ENCODE measurements around the gene NUAK1.

Gene NUAK1

DNA sequence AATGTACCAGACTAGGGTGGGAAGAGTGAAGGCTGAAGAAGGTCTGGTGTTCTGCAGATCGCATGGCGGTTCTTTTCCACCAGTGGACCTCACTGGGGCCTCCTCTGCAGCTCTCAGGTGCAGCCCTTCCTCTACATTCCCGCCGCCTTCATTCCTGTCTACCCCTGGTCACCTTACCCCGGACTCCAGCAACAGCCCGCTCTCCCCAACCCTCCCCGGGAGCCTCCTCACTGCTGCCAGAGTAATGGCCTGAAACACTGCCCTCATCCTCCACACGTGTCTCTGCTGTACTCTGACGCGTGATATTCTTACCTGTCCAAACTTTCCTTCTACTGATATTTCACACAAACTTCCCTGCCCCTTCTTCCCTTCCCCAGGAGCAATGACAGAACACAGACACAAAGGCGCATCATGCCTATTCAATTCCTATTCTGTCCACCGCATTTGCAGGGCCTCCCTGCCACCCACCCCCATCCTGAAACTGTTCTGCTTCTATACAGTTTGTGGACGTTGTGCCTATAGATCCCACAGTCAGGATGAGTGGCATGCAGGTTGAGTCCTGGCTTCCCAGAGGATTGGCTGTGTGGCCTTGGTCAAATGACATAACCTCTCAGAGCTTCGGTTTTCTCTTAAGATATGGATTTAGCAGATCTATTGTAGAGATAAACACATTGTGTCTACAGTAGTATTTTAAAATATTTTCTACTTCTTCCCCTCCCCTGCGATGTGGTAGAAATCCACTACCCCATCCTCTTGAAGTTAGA, 1.7 kb upstream of the NUAK1 start:
- in situ Hi-C loops (cut with HindIII; ENCODE audit: low pct_ligation_motif_present, low sequenced_read_pairs) = no loop called here
- Histone ChIP-seq H3K27ac (no peak overlapping the region), H3K4me3 (ENCODE audit: low read depth, low read length) (peak overlapping the region; percentile 80)

DNA sequence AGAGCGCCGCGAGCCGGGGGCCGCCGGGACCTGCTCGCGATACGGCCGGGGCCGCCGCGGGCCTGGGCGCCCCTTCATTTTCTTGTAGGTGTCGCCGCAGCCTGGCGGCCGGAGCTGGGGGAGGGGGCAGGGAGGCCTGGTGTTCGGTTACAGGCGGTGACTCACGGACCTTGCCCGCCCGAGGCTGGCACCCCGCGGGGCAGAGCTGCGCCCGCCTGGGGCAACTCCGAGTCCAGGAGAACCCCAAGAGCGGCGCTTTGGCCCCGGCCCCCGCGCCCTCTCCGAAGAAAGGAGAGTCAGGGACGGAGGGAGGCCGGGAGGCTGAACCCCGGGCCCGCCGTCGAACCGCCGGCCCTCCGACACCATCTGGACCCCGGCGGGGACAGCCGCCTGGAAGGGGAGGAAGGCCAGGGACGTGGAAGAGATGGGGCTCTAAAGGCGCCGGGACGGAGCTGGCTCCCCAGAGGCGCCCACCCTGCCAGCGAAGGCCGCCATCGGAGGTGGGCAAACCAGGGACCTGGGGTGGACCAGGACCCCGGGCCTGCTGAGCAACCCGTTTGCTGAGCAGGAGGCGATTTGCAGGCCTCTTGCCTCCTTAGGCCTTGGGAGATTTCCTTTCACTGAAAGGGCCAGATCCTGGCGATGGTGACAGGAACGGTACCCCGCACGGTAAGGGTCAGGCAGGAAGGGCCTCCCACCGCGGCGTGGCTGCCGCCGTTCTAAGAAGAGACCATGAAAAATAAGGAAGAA, 843 bp upstream of the NUAK1 start:
- TF ChIP-seq, protein P1, sequence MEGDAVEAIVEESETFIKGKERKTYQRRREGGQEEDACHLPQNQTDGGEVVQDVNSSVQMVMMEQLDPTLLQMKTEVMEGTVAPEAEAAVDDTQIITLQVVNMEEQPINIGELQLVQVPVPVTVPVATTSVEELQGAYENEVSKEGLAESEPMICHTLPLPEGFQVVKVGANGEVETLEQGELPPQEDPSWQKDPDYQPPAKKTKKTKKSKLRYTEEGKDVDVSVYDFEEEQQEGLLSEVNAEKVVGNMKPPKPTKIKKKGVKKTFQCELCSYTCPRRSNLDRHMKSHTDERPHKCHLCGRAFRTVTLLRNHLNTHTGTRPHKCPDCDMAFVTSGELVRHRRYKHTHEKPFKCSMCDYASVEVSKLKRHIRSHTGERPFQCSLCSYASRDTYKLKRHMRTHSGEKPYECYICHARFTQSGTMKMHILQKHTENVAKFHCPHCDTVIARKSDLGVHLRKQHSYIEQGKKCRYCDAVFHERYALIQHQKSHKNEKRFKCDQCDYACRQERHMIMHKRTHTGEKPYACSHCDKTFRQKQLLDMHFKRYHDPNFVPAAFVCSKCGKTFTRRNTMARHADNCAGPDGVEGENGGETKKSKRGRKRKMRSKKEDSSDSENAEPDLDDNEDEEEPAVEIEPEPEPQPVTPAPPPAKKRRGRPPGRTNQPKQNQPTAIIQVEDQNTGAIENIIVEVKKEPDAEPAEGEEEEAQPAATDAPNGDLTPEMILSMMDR (IDR thresholded peaks at IDR 0.05; ENCODE audit: low read depth, low read length, missing control alignments) = no peak
- DNase-seq = peak; percentile 67
- peak overlapping the region; percentile 80 for H3K4me3 ChIP-seq (ENCODE audit: low read depth, low read length)
- H3K36me3 ChIP-seq (replicated peaks) = no peaks in the 10 kb centered on the region
- peak overlapping the region; percentile 84 for H3K27ac ChIP-seq
- no peaks in the 10 kb centered on the region for H3K27me3 ChIP-seq (replicated peaks)
- in situ Hi-C loops (cut with HindIII; ENCODE audit: low pct_ligation_motif_present, low sequenced_read_pairs) = no loop called here

More for the DNA sequence above, 1.7 kb upstream of the NUAK1 start:
- H3K36me3 ChIP-seq (replicated peaks) = no peaks in the 10 kb centered on the region
- no peak for DNase-seq
- H3K27me3 ChIP-seq (replicated peaks) = no peaks in the 10 kb centered on the region
- TF ChIP-seq, protein P1 (IDR thresholded peaks at IDR 0.05; ENCODE audit: low read depth, low read length, missing control alignments) = no peak

DNA sequence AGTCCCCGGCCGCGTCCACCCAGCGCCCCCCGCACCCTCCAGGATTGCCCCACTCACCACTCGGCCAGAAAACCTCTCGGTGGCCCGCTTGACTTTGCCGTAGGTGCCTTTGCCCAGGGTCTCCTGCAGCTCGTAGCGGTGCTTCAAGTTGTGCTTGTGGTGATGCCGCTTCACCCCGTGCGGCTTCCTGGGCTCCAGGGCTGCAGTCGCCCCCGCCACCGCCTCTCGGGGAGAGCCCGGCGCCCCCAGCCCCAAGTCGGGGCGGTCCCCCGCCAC, 459 bp downstream of the NUAK1 start:
- no peak for DNase-seq
- Histone ChIP-seq H3K27ac (peak overlapping the region; percentile 84), H3K36me3 (replicated peaks) (no peaks in the 10 kb centered on the region), H3K4me3 (ENCODE audit: low read depth, low read length) (peak overlapping the region; percentile 80), H3K27me3 (replicated peaks) (no peaks in the 10 kb centered on the region)
- in situ Hi-C loops (cut with HindIII; ENCODE audit: low pct_ligation_motif_present, low sequenced_read_pairs) = no loop called here
- TF ChIP-seq, protein P1 (IDR thresholded peaks at IDR 0.05; ENCODE audit: low read depth, low read length, missing control alignments) = no peak

DNA sequence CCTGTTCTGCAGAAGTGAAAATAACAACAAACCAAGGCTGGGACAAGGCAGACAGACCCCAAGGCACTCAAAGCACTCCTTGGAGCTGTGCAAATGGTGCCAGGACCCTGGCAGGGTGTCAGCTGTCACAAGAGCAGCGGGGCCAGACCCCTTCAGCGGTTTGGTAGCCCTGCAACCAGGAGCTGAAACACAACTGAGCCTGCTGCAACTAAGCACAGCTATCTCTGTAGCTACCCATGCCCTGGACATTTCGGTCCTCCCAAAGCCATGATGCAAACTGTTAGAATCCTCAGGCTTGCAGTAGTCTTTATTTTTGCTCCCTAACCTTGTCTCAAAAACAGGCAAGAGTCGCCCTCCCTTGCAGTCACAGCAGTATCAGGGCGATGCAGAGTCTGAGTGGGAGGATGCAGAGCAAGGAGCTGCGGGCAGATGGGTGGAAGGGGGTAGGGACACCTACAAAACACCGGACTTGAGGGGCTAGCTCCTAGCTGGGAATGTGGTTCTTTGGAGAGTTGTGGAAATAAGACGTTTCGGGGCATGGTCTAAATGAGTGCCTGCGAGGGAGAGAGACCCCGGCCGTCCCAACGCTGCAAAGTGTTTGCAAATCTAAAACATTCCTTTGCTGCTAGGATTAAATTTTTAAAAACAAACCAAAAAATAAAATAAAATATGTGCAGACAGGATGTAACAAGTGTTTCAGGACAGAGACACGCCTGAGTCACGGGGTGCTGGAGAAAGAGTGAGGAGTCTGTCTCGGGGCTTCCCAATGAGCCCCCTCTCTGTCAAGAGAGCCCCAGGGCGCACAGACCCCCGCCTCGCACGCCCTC, 1.0 kb downstream of the NUAK1 start:
- no peak for DNase-seq
- Histone ChIP-seq H3K27ac (peak overlapping the region; percentile 84), H3K4me3 (ENCODE audit: low read depth, low read length) (peak overlapping the region; percentile 80), H3K27me3 (replicated peaks) (no peaks in the 10 kb centered on the region), H3K36me3 (replicated peaks) (no peaks in the 10 kb centered on the region)
- in situ Hi-C loops (cut with HindIII; ENCODE audit: low pct_ligation_motif_present, low sequenced_read_pairs) = no loop called here
- TF ChIP-seq, protein P1 (IDR thresholded peaks at IDR 0.05; ENCODE audit: low read depth, low read length, missing control alignments) = no peak

DNA sequence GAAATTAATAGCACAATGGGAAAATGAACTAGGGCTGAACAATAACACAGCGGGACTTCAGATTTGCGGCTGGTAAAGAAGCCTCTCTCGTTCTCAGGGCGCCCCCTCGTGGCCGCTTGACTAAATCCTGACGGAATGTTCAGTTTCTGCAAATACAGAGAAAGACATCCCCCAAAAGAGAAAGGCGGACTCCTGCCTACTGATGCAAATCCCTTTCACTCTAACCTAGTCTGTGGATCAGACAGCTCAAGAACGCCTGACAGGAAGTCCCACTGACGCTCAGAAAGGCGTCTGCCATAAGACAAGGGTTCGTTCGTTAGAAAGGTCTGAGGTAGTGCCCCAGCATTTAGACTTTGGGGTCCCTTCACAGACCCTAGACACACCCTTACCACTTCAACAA, 2.5 kb downstream of the NUAK1 start:
- Histone ChIP-seq H3K27ac (peak overlapping the region; percentile 68), H3K36me3 (replicated peaks) (no peaks in the 10 kb centered on the region), H3K4me3 (ENCODE audit: low read depth, low read length) (peak overlapping the region; percentile 80), H3K27me3 (replicated peaks) (no peaks in the 10 kb centered on the region)
- TF ChIP-seq, protein P1 (IDR thresholded peaks at IDR 0.05; ENCODE audit: low read depth, low read length, missing control alignments) = peak; percentile 79
- in situ Hi-C loops (cut with HindIII; ENCODE audit: low pct_ligation_motif_present, low sequenced_read_pairs) = no loop called here
- DNase-seq = peak; percentile 88

Measured in brain microvascular endothelial cell (primary cell).